ENCODE results near the gene PRELID3B.

PRELID3B gene

DNA sequence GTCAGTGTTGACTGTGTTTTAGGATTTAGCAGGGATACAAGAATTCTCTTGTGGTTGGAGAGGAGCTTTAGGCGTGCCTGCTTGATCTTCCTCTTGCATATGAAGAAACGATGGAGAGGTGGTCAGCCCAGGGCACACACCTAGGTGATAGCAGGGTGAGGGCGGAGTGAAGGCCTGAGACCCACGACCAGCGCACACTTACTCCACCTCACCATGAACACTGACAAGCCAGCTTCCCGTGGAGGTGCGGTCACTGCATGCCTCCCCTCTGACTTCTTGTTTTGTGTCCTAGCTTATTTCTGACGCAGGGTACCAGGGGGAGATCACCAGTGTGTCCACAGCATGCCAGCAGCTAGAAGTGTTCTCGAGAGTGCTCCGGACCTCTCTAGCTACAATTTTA is 53.4 kb downstream of the PRELID3B start:
- peaks cover 59 to 71% of the 10 kb centered on the region in 2 donors for H3K36me3 ChIP-seq (ENCODE audit: control insufficient read depth in 1 of 2, insufficient read depth in 2 of 2, low read length in 2 of 2)
- no peak overlapping the region for H3K27ac ChIP-seq (ENCODE audit: low read length)
- no peak overlapping the region for H3K4me3 ChIP-seq (ENCODE audit: low read depth in 1 of 2, low read length in 2 of 2)
- no peaks in the 10 kb centered on the region for H3K27me3 ChIP-seq (ENCODE audit: low read depth, low read length)
- peaks cover 0 to 6% of the 10 kb centered on the region in 2 donors for H3K4me1 ChIP-seq (ENCODE audit: control insufficient read depth in 1 of 2, insufficient read depth in 2 of 2, low read length in 2 of 2)
- no peaks in the 10 kb centered on the region for H3K9me3 ChIP-seq (ENCODE audit: control insufficient read depth in 1 of 2, low read length in 2 of 2)

DNA sequence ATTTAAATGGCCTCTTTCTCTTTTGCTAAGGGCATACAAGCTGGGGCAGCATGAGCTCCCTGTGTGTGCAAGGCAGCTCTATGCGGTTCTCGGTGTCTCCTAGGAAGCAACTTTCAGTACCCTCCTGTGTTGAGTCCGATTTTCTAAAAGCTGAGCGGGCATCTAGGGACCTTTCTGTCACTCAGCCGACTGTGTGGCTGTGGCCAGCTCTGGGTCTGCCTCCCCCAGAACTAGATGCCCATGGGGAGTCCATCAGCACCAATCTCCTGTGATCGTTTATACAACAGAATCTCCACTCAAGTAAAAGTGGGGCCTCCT is 54.1 kb downstream of the PRELID3B start:
- peaks cover 4 to 11% of the 10 kb centered on the region in 2 donors for H3K4me1 ChIP-seq (ENCODE audit: control insufficient read depth in 1 of 2, insufficient read depth in 2 of 2, low read length in 2 of 2)
- H3K36me3 ChIP-seq (ENCODE audit: control insufficient read depth in 1 of 2, insufficient read depth in 2 of 2, low read length in 2 of 2) = peaks cover 53 to 65% of the 10 kb centered on the region in 2 donors
- H3K4me3 ChIP-seq (ENCODE audit: low read depth in 1 of 2, low read length in 2 of 2) = no peak overlapping the region
- H3K9me3 ChIP-seq (ENCODE audit: control insufficient read depth in 1 of 2, low read length in 2 of 2) = no peaks in the 10 kb centered on the region
- H3K27me3 ChIP-seq (ENCODE audit: low read depth, low read length) = no peaks in the 10 kb centered on the region
- no peak overlapping the region for H3K27ac ChIP-seq (ENCODE audit: low read length)

DNA sequence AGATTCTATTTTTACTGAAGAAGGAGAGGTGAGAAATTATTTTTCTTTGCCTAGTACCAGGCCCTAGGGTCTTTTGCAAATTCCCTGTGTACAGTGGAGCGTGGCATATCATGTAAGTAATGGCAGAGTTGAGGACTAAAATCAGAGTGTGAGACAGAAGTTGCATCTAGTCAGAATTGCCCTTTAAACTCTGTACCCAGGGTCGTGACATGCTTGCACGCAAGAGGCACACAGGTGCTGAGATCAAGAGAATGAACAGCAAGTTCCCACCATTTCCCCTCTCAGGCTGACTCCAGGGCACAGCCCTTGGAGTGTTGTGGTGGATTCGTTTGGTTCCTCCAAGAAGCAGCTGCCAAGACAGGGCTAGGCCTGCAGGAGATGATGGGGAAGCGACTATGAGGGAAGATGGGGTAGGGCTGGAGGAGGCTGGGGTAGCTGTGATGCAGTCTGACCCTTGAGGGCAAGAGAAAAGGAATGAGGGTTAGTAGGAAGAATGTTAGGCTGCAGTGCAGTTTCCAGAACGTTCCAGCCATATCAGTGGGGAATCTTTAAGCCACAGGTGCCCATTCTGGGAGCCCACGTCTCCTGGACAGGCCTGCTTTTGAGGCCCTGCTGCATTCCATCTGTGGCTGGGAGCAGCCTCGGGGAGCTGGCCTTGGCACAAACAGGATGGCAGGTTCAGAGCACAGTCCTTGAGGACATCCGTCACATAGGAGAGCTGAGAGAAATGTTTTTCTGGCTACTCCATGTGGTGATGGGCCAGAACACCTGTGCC is 54.6 kb downstream of the PRELID3B start:
- Histone ChIP-seq H3K27me3 (ENCODE audit: low read depth, low read length) (no peaks in the 10 kb centered on the region), H3K9me3 (ENCODE audit: control insufficient read depth in 1 of 2, low read length in 2 of 2) (no peaks in the 10 kb centered on the region), H3K27ac (ENCODE audit: low read length) (no peak overlapping the region), H3K4me1 (ENCODE audit: control insufficient read depth in 1 of 2, insufficient read depth in 2 of 2, low read length in 2 of 2) (peaks cover 4 to 11% of the 10 kb centered on the region in 2 donors), H3K36me3 (ENCODE audit: control insufficient read depth in 1 of 2, insufficient read depth in 2 of 2, low read length in 2 of 2) (peaks cover 49 to 59% of the 10 kb centered on the region in 2 donors), H3K4me3 (ENCODE audit: low read depth in 1 of 2, low read length in 2 of 2) (no peak overlapping the region)

DNA sequence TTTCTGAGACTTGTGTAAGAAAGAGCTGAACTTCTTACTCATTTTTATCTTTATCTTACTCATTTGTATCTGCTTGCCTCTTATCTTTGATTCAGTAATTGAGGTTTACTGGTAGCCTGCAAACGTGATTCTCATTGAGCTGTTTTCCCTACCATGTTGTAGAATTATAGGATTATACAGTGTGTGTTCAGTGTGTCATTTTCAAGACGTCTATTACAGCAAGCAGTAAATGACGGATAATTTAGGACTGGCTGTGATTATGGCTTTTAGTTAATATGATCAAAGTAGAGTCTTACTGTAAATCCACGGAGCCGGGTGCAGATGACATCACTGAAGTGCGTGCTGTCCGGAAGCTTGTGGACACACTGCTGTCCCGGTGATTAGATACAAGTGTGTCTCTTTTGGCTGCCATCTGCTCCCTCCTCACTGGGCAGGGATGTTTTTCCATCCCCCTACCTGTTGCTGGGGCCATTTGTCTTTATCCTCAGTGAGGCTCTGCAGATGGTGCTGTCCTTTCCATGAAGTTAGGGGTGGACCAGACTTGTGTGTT is 55.5 kb downstream of the PRELID3B start:
- Histone ChIP-seq H3K4me3 (ENCODE audit: low read depth in 1 of 2, low read length in 2 of 2) (no peak overlapping the region), H3K27ac (ENCODE audit: low read length) (no peak overlapping the region), H3K9me3 (ENCODE audit: control insufficient read depth in 1 of 2, low read length in 2 of 2) (no peaks in the 10 kb centered on the region), H3K27me3 (ENCODE audit: low read depth, low read length) (no peaks in the 10 kb centered on the region), H3K36me3 (ENCODE audit: control insufficient read depth in 1 of 2, insufficient read depth in 2 of 2, low read length in 2 of 2) (peaks cover 49 to 53% of the 10 kb centered on the region in 2 donors), H3K4me1 (ENCODE audit: control insufficient read depth in 1 of 2, insufficient read depth in 2 of 2, low read length in 2 of 2) (peaks cover 11% of the 10 kb centered on the region in 2 donors)

DNA sequence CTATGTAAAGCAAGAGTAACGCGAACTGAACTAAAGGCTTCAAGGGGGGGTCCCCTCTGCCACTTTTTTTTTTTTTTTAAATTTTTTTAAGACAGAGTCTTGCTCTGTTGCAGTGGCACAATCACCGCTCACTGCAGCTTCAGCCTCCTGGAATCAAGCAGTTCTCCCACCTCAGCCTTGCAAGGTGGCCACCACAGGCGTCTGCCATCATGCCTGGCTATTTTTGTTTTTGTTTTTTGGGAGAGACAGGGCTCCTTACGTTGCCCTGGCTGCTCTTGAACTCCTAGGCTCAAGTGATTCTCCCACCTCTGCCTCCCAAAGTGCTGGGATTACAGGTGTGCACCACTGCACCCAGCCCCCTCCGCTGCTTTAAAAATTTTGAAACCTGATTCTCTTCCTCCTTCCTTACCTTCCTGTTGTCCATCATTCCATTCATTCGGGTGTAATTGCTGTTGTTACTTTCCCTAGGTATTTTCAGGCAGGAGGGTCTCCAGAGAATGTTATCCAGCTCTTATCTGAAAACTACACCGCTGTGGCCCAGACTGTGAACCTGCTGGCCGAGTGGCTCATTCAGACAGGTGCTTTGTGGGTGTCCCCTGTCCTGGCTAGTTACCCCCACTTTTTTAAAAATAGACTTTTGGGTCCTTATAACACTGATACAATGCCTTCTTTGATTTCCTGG is 56.2 kb downstream of the PRELID3B start:
- H3K36me3 ChIP-seq (ENCODE audit: control insufficient read depth in 1 of 2, insufficient read depth in 2 of 2, low read length in 2 of 2) = peaks cover 46 to 48% of the 10 kb centered on the region in 2 donors
- H3K27me3 ChIP-seq (ENCODE audit: low read depth, low read length) = no peaks in the 10 kb centered on the region
- H3K4me1 ChIP-seq (ENCODE audit: control insufficient read depth in 1 of 2, insufficient read depth in 2 of 2, low read length in 2 of 2) = peaks cover 11 to 14% of the 10 kb centered on the region in 2 donors
- no peak overlapping the region for H3K27ac ChIP-seq (ENCODE audit: low read length)
- H3K9me3 ChIP-seq (ENCODE audit: control insufficient read depth in 1 of 2, low read length in 2 of 2) = no peaks in the 10 kb centered on the region
- H3K4me3 ChIP-seq (ENCODE audit: low read depth in 1 of 2, low read length in 2 of 2) = no peak overlapping the region

DNA sequence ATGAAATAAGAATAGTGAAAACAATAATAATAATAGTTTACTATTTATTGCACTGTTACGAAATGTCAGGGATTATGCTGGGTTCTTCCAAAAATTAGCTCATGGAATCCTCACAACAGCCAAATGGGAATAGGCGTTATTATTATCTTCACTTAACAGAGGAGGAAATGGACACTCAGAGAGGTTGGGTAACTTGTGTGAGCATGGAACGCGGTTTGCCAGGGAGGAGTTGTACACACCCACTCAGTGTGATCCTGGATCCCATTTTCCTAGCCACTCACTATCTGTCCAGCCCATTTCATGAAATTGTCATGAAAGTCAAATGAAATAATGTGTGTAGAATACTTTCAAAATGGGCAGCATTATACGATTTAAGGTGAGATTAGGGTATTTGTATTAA is 56.9 kb downstream of the PRELID3B start:
- Histone ChIP-seq H3K27me3 (ENCODE audit: low read depth, low read length) (no peaks in the 10 kb centered on the region), H3K36me3 (ENCODE audit: control insufficient read depth in 1 of 2, insufficient read depth in 2 of 2, low read length in 2 of 2) (peaks cover 38 to 40% of the 10 kb centered on the region in 2 donors), H3K4me3 (ENCODE audit: low read depth in 1 of 2, low read length in 2 of 2) (no peak overlapping the region), H3K9me3 (ENCODE audit: control insufficient read depth in 1 of 2, low read length in 2 of 2) (no peaks in the 10 kb centered on the region), H3K4me1 (ENCODE audit: control insufficient read depth in 1 of 2, insufficient read depth in 2 of 2, low read length in 2 of 2) (peaks cover 11 to 14% of the 10 kb centered on the region in 2 donors), H3K27ac (ENCODE audit: low read length) (no peak overlapping the region)

DNA sequence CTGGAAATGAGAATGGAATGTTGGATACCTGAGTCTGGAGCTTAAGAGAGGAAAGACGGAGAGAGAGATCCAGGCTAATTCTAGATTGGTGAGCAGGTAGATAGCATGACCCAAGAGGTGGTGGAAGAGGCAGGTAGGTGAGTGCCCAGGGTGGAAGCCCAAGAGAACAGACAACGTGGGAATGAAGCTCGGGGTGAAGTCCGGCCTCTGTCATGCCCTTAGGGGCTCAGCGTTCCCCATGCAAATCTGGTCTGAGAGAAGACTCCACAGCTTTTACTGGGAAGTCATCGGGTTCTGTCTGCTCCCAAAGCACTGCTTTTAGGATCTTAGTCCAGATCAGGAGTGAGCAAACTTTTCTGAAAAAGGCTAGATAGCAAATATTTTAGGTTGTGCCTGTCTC is 57.9 kb downstream of the PRELID3B start:
- Histone ChIP-seq H3K27ac (ENCODE audit: low read length) (no peak overlapping the region), H3K27me3 (ENCODE audit: low read depth, low read length) (no peaks in the 10 kb centered on the region), H3K9me3 (ENCODE audit: control insufficient read depth in 1 of 2, low read length in 2 of 2) (no peaks in the 10 kb centered on the region), H3K4me1 (ENCODE audit: control insufficient read depth in 1 of 2, insufficient read depth in 2 of 2, low read length in 2 of 2) (peaks cover 11 to 14% of the 10 kb centered on the region in 2 donors), H3K4me3 (ENCODE audit: low read depth in 1 of 2, low read length in 2 of 2) (no peak overlapping the region), H3K36me3 (ENCODE audit: control insufficient read depth in 1 of 2, insufficient read depth in 2 of 2, low read length in 2 of 2) (peaks cover 33 to 34% of the 10 kb centered on the region in 2 donors)

Data from muscle layer of duodenum (tissue), 2 donors.